Heart right ventricle (tissue), 16 donors: ENCODE measurements around the gene FABP3. TPM values are rescaled to one million over a fixed set of nuclear protein-coding genes. Genes with fewer than 3 reads are reported as not detected.

ENCODE experiments used
- ATAC-seq, 8 donors: fragments of 200-7000 bp; cut with Tn5 transposase; one replicate each; pipeline ENCODE4 v1.9.1; 2020; ENCODE audit warnings: mild to moderate bottlenecking in 8 of 8, moderate library complexity in 8 of 8, moderate number of reproducible peaks in 1 of 8
- DNase-seq, 2 donors: peaks; one replicate each; pipeline ENCODE4 v3.0.0-alpha.2; 2020
- H3K27ac ChIP-seq, 10 donors: fragments of 200-600 bp; sonication (generic) in 2 of 10; one replicate each; pipeline versions ENCODE4 v1.5.0 to v1.8.0; 2020 to 2022; ENCODE audit warnings: mild to moderate bottlenecking in 3 of 10
- H3K27me3 ChIP-seq, 7 donors: fragments of 200-600 bp; one replicate each; pipeline ENCODE4 v1.8.0; 2021 to 2022; ENCODE audit warnings: mild to moderate bottlenecking in 2 of 7
- H3K36me3 ChIP-seq, 9 donors: fragments of 200-600 bp; sonication (generic) in 1 of 9; one replicate each; pipeline versions ENCODE4 v1.5.0 to v1.8.0; 2020 to 2022; ENCODE audit warnings: mild to moderate bottlenecking in 2 of 9
- H3K4me1 ChIP-seq, 9 donors: fragments of 200-600 bp; sonication (generic) in 1 of 9; one replicate each; pipeline versions ENCODE4 v1.5.0 to v1.8.0; 2020 to 2022; ENCODE audit warnings: mild to moderate bottlenecking in 4 of 9
- H3K4me3 ChIP-seq, 10 donors: fragments of 200-600 bp; sonication (generic) in 2 of 10; one replicate each; pipeline versions ENCODE4 v1.5.0 to v1.8.0; 2020 to 2022; ENCODE audit warnings: mild to moderate bottlenecking in 7 of 10, moderate library complexity in 2 of 10
- H3K9me3 ChIP-seq, 11 donors: fragments of 200-600 bp in 10 of 11; sonication (generic) in 2 of 11; one replicate each; pipeline versions ENCODE4 v1.5.0 to v1.8.0; 2013 to 2022; ENCODE audit warnings: mild to moderate bottlenecking in 2 of 11, control low read depth in 1 of 11, moderate library complexity in 1 of 11
- CTCF ChIP-seq, 9 donors: fragments of 200-600 bp; sonication (generic) in 2 of 9; IDR thresholded peaks; one replicate each; pipeline versions ENCODE4 v1.5.0 to v1.8.0; 2021 to 2022; ENCODE audit warnings: antibody characterized with exemption in 9 of 9, mild to moderate bottlenecking in 5 of 9, moderate library complexity in 1 of 9
- WGBS, 2 donors: extraction: QIAGEN DNeasy Blood & Tissue Kit; methylation state at CpG; one replicate each; pipeline ENCODE4 v1.1.7; 2013; ENCODE audit warnings: inconsistent platforms in 1 of 2; 5-methylcytosine and 5-hydroxymethylcytosine counted together
- intact Hi-C, 10 donors: fragments of 100-400 bp; cut with DNase I; formaldehyde crosslinking; loops; one replicate each; pipeline versions ENCODE4 v1.11.1 to v1.14.2; 2022
- polyA plus RNA-seq, 2 donors: library from polyadenylated mRNA; stranded (reverse); fragments of 200-250 nt; gene quantifications; one replicate each; pipeline ENCODE4 v1.2.3, GENCODE V29; 2013
- total RNA-seq, 10 donors: library from RNA; stranded (reverse); fragmentation: NEBNext Ultra II Directional in 3 of 10; extraction: Animal tissue kit (Norgen Biotek cat#: 25700) in 3 of 10; gene quantifications; one replicate each; pipeline versions ENCODE4 v1.2.1 to v1.2.4, GENCODE V29; 2021 to 2023
- donor health status: Arrhythmogenic right ventricular cardiomyopathy.
- donor health status: ischemic (EF 13 %, LVEDD 7.1; RV severe dilation, severe dysfunction).
- donor health status: healthy with polysubstance abuse.
- donor health status: DM: no; HTN: yes; CAD: no.
- donor health status: DM: no; HTN: no; CAD: no.
- donor health status: ischemic (EF 25% LVEDD 6.9; RV normal size, moderate dysfunction).
- donor health status: ischemic (EF 25% LVEDD 5.7; RV mildly dilated, moderate dysfunction).
- donor health status: healthy.
- donor health status: DM: yes; HTN: yes; CAD: no.
- donor health status: Ischemic cardiomyopathy.
- donor health status: ischemic (EF 35%, LVEDD 5.7; RV mildly dilated, moderate dysfunction).
- donor health status: nonischemic (EF 11% LVEDD 7.7; RV severe dilation, severe dysfunction).
- donor health status: DM: yes; HTN: yes; CAD: no.
- donor health status: PGD.
- donor health status: ischemic (EF 29% LVEDD 5.4; RV normal size, mild dysfunction).
- donor health status: nonischemic (EF 23%, LVEDD 6.1; RV moderate dilation, normal function).

FABP3 gene
- total and polyA plus RNA-seq, 12 donors: 2,977 to 6,968 (median 5,058) TPM

- WGBS, 2 donors: 82 to 91% methylated on average over 3 of the region's 3 CpGs
- H3K27ac ChIP-seq: peak overlapping the region in 6 of 10 donors; percentile 14 to 47 (median 30)
- no peak overlapping the region for H3K4me3 ChIP-seq
- DNase-seq (no peak), ATAC-seq (no peak)
- H3K36me3 ChIP-seq: peaks cover 0 to 85% (median 42%) of the 10 kb centered on the region in 9 donors
- intact Hi-C loops: no loop called here
- TF ChIP-seq CTCF (IDR thresholded peaks at IDR 0.05): no peak
- H3K9me3 ChIP-seq: no peaks in the 10 kb centered on the region
- H3K4me1 ChIP-seq: peaks cover 0 to 44% (median 6%) of the 10 kb centered on the region in 9 donors
- H3K27me3 ChIP-seq: no peaks in the 10 kb centered on the region
Measured at GRCh38 chr1:31364561-31365250, 8.2 kb downstream of the FABP3 start.

GRCh38 chr1:31362032-31362431 is 10.8 kb downstream of the FABP3 start:
- Histone ChIP-seq H3K27ac (peak overlapping the region in 3 of 10 donors; percentile 2 to 58 (median 18)), H3K4me1 (peaks cover 0 to 27% (median 0%) of the 10 kb centered on the region in 9 donors), H3K36me3 (peaks cover 0 to 97% (median 31%) of the 10 kb centered on the region in 9 donors), H3K4me3 (no peak overlapping the region), H3K27me3 (no peaks in the 10 kb centered on the region), H3K9me3 (no peaks in the 10 kb centered on the region)
- intact Hi-C loops: no loop called here
- DNase-seq: no peak
- WGBS, 2 donors: 82 to 86% methylated on average over 3 of the region's 3 CpGs
- peak in 3 of 8 donors; percentile 1 to 9 (median 4) for ATAC-seq
- no peak for TF ChIP-seq CTCF (IDR thresholded peaks at IDR 0.05)

- Histone ChIP-seq H3K4me3 (no peak overlapping the region), H3K4me1 (peaks cover 0 to 23% (median 0%) of the 10 kb centered on the region in 9 donors), H3K36me3 (peaks cover 0 to 97% (median 27%) of the 10 kb centered on the region in 9 donors), H3K27me3 (no peaks in the 10 kb centered on the region), H3K9me3 (no peaks in the 10 kb centered on the region), H3K27ac (peak overlapping the region in 1 of 10 donors; percentile 58)
- intact Hi-C loops: no loop called here
- TF ChIP-seq CTCF (IDR thresholded peaks at IDR 0.05): no peak
- DNase-seq (no peak), ATAC-seq (peak in 2 of 8 donors; percentile 1 to 2)
- 96% methylated on average over 6 of the region's 6 CpGs for WGBS, 2 donors
Measured at GRCh38 chr1:31361607-31362006, 11.3 kb downstream of the FABP3 start.

- intact Hi-C loops: loop anchor here in 1 of 10 donors (10.0 kb wide), 1 partner anchor 68 kb away; no protein-coding TSS in a partner anchor
- no peak for ATAC-seq
- Histone ChIP-seq H3K4me3 (no peak overlapping the region), H3K36me3 (peaks cover 0 to 87% (median 14%) of the 10 kb centered on the region in 9 donors), H3K4me1 (no peaks in the 10 kb centered on the region), H3K27ac (no peak overlapping the region), H3K9me3 (no peaks in the 10 kb centered on the region), H3K27me3 (no peaks in the 10 kb centered on the region)
- TF ChIP-seq CTCF (IDR thresholded peaks at IDR 0.05): no peak
- 94 to 95% methylated on average over 2 of the region's 2 CpGs for WGBS, 2 donors
- DNase-seq: no peak
Measured at GRCh38 chr1:31356427-31356826, 16.4 kb downstream of the FABP3 start.
